ENCODE data around the gene NCAPG2. TPM values are rescaled to one million over a fixed set of nuclear protein-coding genes. Genes with fewer than 3 reads are reported as not detected.

The NCAPG2 gene
- total and polyA plus RNA-seq, 10 of the 15 experiments (the other 5 are each of a cell fraction or from before 2014, with no cell fraction given), result 11.2 to 78.2 (median 49.2) TPM

DNA sequence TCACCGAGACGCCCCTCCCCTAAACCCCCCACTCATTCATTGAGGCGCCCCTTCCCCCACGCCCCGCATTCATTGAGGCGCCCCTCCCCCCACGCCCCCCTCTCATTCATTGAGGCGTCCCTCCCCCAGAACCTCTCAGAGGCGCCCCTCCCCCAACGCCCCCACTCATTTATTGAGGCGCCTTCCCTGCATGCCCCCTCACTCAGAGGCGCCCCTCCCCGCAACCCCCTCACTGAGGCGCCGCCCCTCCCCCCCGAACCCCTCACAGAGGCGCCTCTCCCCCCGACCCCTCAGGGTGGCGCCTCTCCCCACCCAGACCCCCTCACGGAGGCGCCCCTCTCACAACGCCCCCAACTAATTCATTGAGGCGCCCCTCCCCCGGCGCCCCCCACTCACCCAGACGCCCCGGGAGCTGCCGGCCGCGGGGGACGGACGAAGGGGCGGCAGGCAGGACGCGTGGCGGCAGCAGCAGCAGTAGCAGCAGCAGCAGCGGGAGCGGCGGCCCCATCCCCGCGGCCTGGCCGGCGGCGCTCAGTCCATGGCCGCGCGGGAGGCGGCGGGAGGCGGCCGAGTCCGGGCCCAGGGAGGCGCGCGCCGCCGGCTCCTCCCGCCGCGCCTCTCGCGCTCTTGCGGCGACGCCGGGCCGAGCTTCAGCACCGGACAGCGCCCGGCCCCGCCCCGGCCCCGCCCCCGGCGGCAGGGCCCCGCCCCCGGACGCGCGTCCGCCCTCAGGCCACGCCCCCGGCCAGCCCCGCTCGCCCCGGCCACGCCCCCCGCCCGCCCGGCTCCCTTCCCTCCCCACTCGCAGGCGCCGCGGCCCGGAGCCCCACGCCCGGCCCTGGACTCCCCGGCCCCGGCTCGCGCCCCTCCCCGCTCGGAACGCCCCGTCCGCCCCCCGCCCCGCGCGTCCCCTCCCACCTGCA is 117.2 kb downstream of the NCAPG2 start, which contains the start of gene PTPRN2:
Gene PTPRN2, minus strand, starts transcription at position 662 of the 923 bp plus-strand sequence.
- no peaks in the 10 kb centered on the region for H3K36me3 ChIP-seq (ENCODE audit: control insufficient read depth in 2 of 2, insufficient read depth in 2 of 2, low read length in 1 of 2)
- DNase-seq (ENCODE audit: low read depth, low spot score) (no peak), ATAC-seq (no peak), FAIRE-seq (no peak)
- H3K4me1 ChIP-seq (ENCODE audit: control insufficient read depth, insufficient read depth, low read length), result no peaks in the 10 kb centered on the region
- RAD21 ChIA-PET (ENCODE audit: unreplicated experiment), result no interaction called here
- SMC1A ChIA-PET (ENCODE audit: uncharacterized antibody, unreplicated experiment), result no interaction called here
- H3K27me3 ChIP-seq (replicated peaks in 1 of 2; ENCODE audit: control insufficient read depth in 2 of 2, insufficient read depth in 2 of 2, low read length in 1 of 2), result no peaks in the 10 kb centered on the region
- H3K9ac ChIP-seq (ENCODE audit: control insufficient read depth, insufficient read depth, low read length), result no peak within 1 kb of the TSS
- 69% methylated on average over 27 of the region's 110 CpGs for WGBS (ENCODE audit: insufficient coverage, insufficient replicate concordance, low lambda C conversion rate, missing lambda C conversion rate)
- TF ChIP-seq ZNF24 (IDR thresholded peaks at IDR 0.05), result no peak
- TF ChIP-seq, protein P1, sequence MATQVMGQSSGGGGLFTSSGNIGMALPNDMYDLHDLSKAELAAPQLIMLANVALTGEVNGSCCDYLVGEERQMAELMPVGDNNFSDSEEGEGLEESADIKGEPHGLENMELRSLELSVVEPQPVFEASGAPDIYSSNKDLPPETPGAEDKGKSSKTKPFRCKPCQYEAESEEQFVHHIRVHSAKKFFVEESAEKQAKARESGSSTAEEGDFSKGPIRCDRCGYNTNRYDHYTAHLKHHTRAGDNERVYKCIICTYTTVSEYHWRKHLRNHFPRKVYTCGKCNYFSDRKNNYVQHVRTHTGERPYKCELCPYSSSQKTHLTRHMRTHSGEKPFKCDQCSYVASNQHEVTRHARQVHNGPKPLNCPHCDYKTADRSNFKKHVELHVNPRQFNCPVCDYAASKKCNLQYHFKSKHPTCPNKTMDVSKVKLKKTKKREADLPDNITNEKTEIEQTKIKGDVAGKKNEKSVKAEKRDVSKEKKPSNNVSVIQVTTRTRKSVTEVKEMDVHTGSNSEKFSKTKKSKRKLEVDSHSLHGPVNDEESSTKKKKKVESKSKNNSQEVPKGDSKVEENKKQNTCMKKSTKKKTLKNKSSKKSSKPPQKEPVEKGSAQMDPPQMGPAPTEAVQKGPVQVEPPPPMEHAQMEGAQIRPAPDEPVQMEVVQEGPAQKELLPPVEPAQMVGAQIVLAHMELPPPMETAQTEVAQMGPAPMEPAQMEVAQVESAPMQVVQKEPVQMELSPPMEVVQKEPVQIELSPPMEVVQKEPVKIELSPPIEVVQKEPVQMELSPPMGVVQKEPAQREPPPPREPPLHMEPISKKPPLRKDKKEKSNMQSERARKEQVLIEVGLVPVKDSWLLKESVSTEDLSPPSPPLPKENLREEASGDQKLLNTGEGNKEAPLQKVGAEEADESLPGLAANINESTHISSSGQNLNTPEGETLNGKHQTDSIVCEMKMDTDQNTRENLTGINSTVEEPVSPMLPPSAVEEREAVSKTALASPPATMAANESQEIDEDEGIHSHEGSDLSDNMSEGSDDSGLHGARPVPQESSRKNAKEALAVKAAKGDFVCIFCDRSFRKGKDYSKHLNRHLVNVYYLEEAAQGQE (IDR thresholded peaks at IDR 0.05; ENCODE audit: low read depth, low read length), result peak; percentile 58; the same call in 1 of the 2 replicates
- H3K9me3 ChIP-seq (replicated peaks; ENCODE audit: control insufficient read depth, insufficient read depth, low read length), result no peaks in the 10 kb centered on the region
- no peaks in the 10 kb centered on the region for H3K79me2 ChIP-seq (ENCODE audit: control insufficient read depth, insufficient read depth, low read length)
- H3K4me2 ChIP-seq (ENCODE audit: control insufficient read depth, insufficient read depth), result no peak within 1 kb of the TSS
- H2AFZ ChIP-seq (ENCODE audit: control insufficient read depth, low read depth, low read length), result no peak within 1 kb of the TSS
- CTCF ChIA-PET, result no interaction called here
- H3K27ac ChIP-seq (ENCODE audit: control insufficient read depth, insufficient read depth), result no peak within 1 kb of the TSS
- intact Hi-C loops (cut with micrococcal nuclease; ENCODE audit: unreplicated experiment), result no loop called here
- in situ Hi-C loops (cut with MboI), result no loop called here
- no peak within 1 kb of the TSS for H3K4me3 ChIP-seq
- no peaks in the 10 kb centered on the region for H4K20me1 ChIP-seq (ENCODE audit: control insufficient read depth, insufficient read depth)
- POLR2A ChIA-PET, result no interaction called here
- BruUV-seq (replicated peaks), result no TSS peak
